ENCODE results near the gene IHH.

The IHH gene

GRCh38 chr2:219016721-219017120 is 44.0 kb downstream of the IHH start:
- Histone ChIP-seq H3K4me1 (ENCODE audit: control insufficient read depth in 1 of 2, insufficient read depth in 2 of 2, low read length in 2 of 2) (no peaks in the 10 kb centered on the region), H3K27ac (ENCODE audit: low read length) (no peak overlapping the region), H3K9me3 (ENCODE audit: control insufficient read depth in 1 of 2, low read length in 2 of 2) (no peaks in the 10 kb centered on the region)

GRCh38 chr2:219010873-219011272 is 49.8 kb downstream of the IHH start:
- no peak overlapping the region for H3K4me3 ChIP-seq (ENCODE audit: low read depth in 1 of 2, low read length in 2 of 2)

More at GRCh38 chr2:219016721-219017120, 44.0 kb downstream of the IHH start:
- Histone ChIP-seq H3K27me3 (ENCODE audit: low read depth, low read length) (no peaks in the 10 kb centered on the region), H3K36me3 (ENCODE audit: control insufficient read depth in 1 of 2, insufficient read depth in 2 of 2, low read length in 2 of 2) (no peaks in the 10 kb centered on the region), H3K4me3 (ENCODE audit: low read depth in 1 of 2, low read length in 2 of 2) (no peak overlapping the region)

GRCh38 chr2:219010162-219010756 is 50.5 kb downstream of the IHH start:
- H3K4me3 ChIP-seq (ENCODE audit: low read depth in 1 of 2, low read length in 2 of 2) = no peak overlapping the region
- H3K27ac ChIP-seq (ENCODE audit: low read length) = no peak overlapping the region
- H3K36me3 ChIP-seq (ENCODE audit: control insufficient read depth in 1 of 2, insufficient read depth in 2 of 2, low read length in 2 of 2) = no peaks in the 10 kb centered on the region
- H3K9me3 ChIP-seq (ENCODE audit: control insufficient read depth in 1 of 2, low read length in 2 of 2) = no peaks in the 10 kb centered on the region
- H3K27me3 ChIP-seq (ENCODE audit: low read depth, low read length) = no peaks in the 10 kb centered on the region
- H3K4me1 ChIP-seq (ENCODE audit: control insufficient read depth in 1 of 2, insufficient read depth in 2 of 2, low read length in 2 of 2) = no peaks in the 10 kb centered on the region

More at GRCh38 chr2:219010873-219011272, 49.8 kb downstream of the IHH start:
- H3K9me3 ChIP-seq (ENCODE audit: control insufficient read depth in 1 of 2, low read length in 2 of 2) = no peaks in the 10 kb centered on the region
- no peaks in the 10 kb centered on the region for H3K36me3 ChIP-seq (ENCODE audit: control insufficient read depth in 1 of 2, insufficient read depth in 2 of 2, low read length in 2 of 2)
- no peak overlapping the region for H3K27ac ChIP-seq (ENCODE audit: low read length)
- no peaks in the 10 kb centered on the region for H3K27me3 ChIP-seq (ENCODE audit: low read depth, low read length)
- H3K4me1 ChIP-seq (ENCODE audit: control insufficient read depth in 1 of 2, insufficient read depth in 2 of 2, low read length in 2 of 2) = no peaks in the 10 kb centered on the region

GRCh38 chr2:219009294-219009693 is 51.4 kb downstream of the IHH start:
- Histone ChIP-seq H3K36me3 (ENCODE audit: control insufficient read depth in 1 of 2, insufficient read depth in 2 of 2, low read length in 2 of 2) (no peaks in the 10 kb centered on the region), H3K4me1 (ENCODE audit: control insufficient read depth in 1 of 2, insufficient read depth in 2 of 2, low read length in 2 of 2) (no peaks in the 10 kb centered on the region), H3K4me3 (ENCODE audit: low read depth in 1 of 2, low read length in 2 of 2) (no peak overlapping the region), H3K9me3 (ENCODE audit: control insufficient read depth in 1 of 2, low read length in 2 of 2) (no peaks in the 10 kb centered on the region), H3K27me3 (ENCODE audit: low read depth, low read length) (peaks cover 2% of the 10 kb centered on the region), H3K27ac (ENCODE audit: low read length) (no peak overlapping the region)
